Colon (tissue), 2 donors: ENCODE results near the gene SPINK5.
A peak's percentile ranks its signal among the peaks of the same experiment; 100 is the strongest.
"Not testable (repeated sequence)": the region's sequence is repeated elsewhere in the genome, so short reads cannot be mapped to it uniquely, and the experiment has no call there.

ENCODE experiments used
- FAIRE-seq: peaks from 2 replicates; lab custom pipeline; 2012; peaks lifted over from hg19 to GRCh38; lab: Jason Lieb, UNC
- donor health status: control.
- donor health status: control.

SPINK5 gene

GRCh38 chr5:148063861-148064260 lies at the start of gene SPINK5:
TSS of gene SPINK5 (plus strand) at chr5:148063980. CDS start at chr5:148064045, 65 bp downstream.
- FAIRE-seq: no peak

GRCh38 chr5:148014276-148014675 lies 49.5 kb upstream of the SPINK5 start:
- no peak for FAIRE-seq

GRCh38 chr5:148020257-148020988 lies 43.4 kb upstream of the SPINK5 start:
- FAIRE-seq: no peak

GRCh38 chr5:148027505-148027904 lies 36.3 kb upstream of the SPINK5 start:
- no peak for FAIRE-seq

DNA sequence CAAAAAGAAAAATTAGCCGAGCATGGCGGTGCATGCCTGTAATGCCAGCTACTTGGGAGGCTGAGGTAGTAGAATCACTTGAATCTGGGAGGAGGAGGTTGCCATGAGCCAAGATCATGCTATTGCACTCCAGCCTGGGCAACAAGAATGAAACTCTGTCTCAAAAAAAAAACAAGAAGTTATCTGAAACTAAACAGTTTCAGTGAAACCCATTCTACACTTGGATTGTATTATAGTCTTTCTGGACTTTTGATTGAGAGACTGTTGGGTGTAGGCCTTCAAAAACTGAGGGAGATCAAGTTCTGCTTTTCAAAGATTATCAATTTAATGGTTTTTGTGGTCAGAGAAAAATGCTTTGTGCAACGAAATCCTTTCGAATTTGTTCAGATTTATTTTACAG lies 34.6 kb upstream of the SPINK5 start:
- FAIRE-seq: no peak

DNA sequence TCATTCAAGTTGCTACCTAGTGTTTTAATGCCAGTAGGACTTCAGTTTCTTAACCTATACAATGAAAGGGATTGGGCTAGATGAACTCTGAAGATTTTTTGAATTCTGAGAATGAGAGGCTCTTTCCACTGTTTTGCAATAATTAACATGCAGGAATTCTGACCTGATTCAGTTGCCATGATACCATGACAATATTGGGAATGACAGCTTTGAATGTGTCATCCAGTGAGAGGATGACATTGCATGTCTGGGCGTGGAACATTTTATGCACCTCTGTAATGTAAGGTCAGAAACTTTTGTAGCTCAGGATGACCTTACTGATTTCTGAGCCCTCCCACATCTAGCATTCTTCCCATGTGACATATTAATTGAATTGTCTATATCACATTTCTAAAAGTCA lies 30.6 kb upstream of the SPINK5 start:
- no peak for FAIRE-seq

DNA sequence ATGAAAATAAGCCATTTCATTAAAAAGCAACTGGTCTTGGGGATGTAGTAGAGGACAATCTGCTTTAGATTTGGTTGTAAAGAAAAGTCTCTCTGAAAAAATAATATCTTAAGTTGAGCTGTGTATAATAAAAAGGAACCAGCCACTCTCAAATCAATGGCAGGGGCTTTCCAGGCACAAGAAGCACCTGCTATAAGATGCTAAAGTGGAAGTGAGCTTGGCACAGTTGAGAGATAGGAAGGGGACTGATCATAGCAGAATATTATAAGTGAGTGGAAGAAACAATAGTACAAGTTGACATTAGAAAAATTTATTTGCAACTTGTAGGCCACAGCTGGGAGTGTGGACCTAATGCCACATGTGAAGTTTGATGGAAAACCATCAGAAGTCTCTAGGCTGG lies 28.1 kb upstream of the SPINK5 start:
- no peak for FAIRE-seq

GRCh38 chr5:148042881-148043280 lies 20.9 kb upstream of the SPINK5 start:
- no peak for FAIRE-seq

DNA sequence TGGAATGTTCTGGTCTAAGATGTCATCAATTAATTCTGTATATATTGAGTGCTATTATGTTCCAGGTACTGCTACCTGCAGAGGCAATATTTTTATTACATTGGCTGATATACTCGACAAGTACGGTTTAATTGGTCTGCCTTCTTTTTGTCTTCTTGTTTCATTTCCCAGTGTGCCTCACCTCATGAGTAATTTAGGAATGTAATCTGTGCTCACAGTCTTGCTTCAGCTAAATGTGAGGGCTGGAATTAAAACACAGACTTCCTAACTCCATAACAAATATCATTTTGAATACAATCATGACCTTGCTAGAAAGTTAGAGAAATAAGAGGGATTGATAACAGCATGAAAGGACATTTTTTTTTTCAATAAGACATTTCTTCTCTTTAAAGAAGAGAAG lies 20.1 kb upstream of the SPINK5 start:
- FAIRE-seq: no peak

DNA sequence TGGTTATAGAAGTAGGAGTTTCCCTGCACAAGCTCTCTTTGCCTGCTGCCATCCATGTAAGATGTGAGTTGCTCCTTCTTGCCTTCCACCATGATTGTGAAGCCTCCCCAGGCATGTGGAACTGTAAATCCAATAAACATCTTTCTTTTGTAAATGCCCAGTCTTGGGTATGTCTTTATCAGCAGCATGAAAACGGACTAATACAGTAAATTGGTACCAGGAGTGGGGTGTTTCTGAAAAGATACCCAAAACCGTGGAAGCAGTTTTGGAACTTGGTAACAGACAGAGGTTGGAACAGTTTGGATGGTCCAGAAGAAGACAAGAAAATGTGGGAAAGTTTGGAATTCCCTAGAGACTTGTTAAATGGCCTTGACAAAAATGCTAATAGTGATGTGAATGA lies 8.6 kb upstream of the SPINK5 start:
- FAIRE-seq: not testable (repeated sequence)

DNA sequence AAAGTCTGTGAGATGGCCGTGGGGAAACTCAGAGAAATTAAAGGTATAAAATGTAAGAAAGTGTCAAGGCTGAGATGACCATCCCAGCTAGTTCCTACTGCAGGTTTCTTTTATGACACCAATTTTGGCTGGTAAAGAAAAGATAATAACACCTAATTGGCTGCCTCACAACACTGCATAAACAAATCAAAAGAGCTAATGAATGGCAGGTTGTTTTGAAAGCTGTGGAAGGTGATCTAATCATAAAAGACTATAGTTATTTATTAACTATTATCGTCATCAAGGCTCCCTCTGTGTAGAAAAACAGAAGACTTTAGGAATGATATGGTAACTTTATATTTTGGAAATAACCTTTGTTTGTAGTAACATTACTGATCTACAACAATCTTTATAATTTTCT lies 3.5 kb upstream of the SPINK5 start:
- no peak for FAIRE-seq

- no peak for FAIRE-seq
Observed at GRCh38 chr5:148060881-148061280, 2.9 kb upstream of the SPINK5 start.

- no peak for FAIRE-seq
Observed at GRCh38 chr5:148070621-148071020, 6.8 kb downstream of the SPINK5 start.

GRCh38 chr5:148072207-148072606 lies 8.4 kb downstream of the SPINK5 start:
- FAIRE-seq: no peak

- FAIRE-seq: no peak
Observed at GRCh38 chr5:148075529-148075928, 11.7 kb downstream of the SPINK5 start.

- peak; percentile 33 for FAIRE-seq
Observed at GRCh38 chr5:148083203-148083602, 19.4 kb downstream of the SPINK5 start.

DNA sequence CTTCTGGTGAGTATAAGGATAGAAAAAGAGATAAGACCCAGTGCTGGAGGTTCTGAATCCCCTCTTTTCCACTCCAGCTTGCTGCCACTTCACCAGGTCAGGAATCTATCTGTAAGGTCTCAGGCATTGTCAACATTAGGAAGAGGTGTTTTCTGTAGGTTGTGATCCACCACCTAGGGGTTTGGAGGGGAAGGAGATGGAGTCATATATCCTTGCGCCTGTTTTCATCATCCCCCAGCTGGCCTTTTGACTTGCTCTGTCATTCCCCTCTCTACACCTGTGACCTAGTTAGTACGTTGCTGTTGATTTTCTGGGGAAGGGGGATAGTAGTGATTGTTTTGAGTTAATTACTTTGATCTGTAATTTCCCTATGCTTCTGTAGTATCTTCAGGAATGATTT lies 20.5 kb downstream of the SPINK5 start:
- FAIRE-seq: no peak

GRCh38 chr5:148085310-148085709 lies 21.5 kb downstream of the SPINK5 start:
- no peak for FAIRE-seq

GRCh38 chr5:148085977-148086705 lies 22.4 kb downstream of the SPINK5 start:
- FAIRE-seq: no peak

- FAIRE-seq: no peak
Observed at GRCh38 chr5:148090146-148090772, 26.5 kb downstream of the SPINK5 start.

- FAIRE-seq: peak; percentile 36
Observed at GRCh38 chr5:148090773-148091250, 27.0 kb downstream of the SPINK5 start.

DNA sequence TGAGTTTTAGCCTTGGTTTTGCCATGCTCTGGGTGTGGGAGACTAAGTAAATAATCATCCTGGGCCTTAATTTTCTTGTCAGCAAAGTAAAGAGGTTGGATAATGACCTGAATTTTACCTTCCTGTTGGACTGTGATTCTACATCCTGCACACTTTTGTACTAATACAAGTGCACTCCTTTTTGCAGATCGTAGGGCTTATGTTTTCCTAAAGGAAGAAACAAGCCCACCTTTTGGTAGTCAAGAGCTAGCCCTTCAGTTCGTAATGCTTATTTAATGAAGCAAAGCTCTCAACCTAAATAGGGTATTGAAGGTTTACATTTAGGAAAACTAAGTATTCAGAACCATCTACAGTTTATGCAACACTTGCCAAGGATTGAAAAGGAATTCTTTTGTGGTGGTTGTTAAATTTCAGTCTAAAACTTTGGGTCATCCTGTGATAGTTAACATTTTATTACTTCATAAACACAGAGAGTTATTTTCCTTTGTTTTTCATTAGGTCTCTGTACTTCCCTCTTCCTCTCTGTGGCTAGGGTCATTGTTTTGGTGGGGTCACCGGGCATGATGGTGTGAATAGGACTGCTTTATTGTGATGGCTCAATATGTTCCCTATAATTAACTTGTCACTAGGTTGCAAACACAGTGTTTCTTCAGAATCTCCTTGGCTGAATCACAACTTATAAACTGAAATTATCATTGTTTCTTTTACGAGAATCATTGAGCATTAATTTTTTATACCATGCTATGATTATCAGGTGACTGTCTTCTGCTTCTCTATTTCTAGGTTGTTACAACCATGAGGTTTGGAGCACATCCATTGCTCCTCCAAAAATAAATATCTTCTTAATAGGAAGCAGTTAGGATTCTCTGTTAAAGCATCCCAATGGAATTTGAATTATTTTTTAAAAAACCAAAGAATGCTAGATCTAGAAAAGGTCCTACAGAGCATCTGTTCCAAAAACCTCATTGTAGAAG lies 28.5 kb downstream of the SPINK5 start:
- no peak for FAIRE-seq
